GM12874 (cell line): Measurements from ENCODE around the gene RASL11A.

ENCODE experiments used
- TF ChIP-seq, protein P1 (sequence below): IDR thresholded peaks from 2 replicates; pipeline ENCODE4 v1.5.1; 2011; ENCODE audit warnings: low read depth, mild to moderate bottlenecking, control low read depth, low read length, moderate library complexity; ENCODE audit not compliant: insufficient read depth

The RASL11A gene

DNA sequence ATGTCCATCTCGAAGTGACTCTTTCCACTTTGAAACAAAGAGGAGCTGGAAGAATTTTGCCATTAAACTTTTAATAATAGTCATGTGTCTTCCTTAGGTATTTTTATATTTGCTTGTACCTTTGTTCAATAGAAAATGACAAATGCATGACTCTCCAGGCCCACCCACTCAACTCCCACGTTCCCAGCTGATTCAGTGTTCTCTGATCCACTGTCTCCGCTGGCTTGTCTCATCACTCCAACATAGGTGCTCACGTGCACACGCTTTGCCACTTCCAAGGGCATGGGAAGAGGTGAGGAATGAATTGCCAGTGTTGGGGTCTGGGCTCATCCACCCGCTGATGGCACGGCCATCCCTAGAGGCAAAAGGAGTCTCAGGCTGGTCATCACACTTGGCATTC is 24.5 kb downstream of the RASL11A start:
- TF ChIP-seq, protein P1, sequence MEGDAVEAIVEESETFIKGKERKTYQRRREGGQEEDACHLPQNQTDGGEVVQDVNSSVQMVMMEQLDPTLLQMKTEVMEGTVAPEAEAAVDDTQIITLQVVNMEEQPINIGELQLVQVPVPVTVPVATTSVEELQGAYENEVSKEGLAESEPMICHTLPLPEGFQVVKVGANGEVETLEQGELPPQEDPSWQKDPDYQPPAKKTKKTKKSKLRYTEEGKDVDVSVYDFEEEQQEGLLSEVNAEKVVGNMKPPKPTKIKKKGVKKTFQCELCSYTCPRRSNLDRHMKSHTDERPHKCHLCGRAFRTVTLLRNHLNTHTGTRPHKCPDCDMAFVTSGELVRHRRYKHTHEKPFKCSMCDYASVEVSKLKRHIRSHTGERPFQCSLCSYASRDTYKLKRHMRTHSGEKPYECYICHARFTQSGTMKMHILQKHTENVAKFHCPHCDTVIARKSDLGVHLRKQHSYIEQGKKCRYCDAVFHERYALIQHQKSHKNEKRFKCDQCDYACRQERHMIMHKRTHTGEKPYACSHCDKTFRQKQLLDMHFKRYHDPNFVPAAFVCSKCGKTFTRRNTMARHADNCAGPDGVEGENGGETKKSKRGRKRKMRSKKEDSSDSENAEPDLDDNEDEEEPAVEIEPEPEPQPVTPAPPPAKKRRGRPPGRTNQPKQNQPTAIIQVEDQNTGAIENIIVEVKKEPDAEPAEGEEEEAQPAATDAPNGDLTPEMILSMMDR = no peak

DNA sequence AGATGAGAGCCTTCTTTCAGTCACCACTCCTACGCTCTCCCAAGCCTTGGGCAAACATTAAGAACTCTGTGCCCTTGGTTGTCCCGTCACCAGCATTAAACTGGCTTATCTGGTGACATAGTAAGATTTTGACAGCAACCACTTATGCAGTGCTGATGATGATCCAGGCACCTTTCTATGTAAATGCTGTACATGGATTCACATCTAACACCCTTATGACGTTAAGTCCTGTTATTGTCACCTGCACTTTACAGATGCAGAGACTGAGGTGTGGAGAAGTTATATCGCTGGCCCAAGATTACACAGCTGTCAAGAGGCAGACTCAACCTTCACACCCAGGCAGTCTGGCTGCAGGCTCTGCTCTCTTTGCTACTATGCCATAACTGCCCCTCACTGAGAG is 25.0 kb downstream of the RASL11A start:
- TF ChIP-seq, protein P1 = no peak

DNA sequence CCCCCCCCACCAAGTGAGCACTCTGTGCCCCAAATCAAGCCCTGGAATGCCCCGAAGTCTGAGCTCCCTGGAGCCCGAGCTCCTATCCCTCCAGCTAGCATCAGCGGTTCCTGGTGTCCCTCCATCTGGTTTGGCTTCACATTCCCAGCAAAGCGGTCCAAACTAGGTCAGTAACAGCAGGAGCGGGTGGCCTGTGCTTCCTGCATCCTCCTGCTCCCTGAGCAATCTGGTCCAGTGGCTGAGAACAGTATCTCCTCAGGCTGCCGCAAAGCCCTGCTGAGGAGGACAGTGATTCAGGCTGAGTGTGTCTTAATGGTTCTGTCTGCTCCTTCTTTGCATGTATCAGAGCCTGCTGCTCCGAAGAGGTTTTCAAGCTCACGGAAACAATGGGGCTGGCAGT is 25.9 kb downstream of the RASL11A start:
- TF ChIP-seq, protein P1 = no peak

DNA sequence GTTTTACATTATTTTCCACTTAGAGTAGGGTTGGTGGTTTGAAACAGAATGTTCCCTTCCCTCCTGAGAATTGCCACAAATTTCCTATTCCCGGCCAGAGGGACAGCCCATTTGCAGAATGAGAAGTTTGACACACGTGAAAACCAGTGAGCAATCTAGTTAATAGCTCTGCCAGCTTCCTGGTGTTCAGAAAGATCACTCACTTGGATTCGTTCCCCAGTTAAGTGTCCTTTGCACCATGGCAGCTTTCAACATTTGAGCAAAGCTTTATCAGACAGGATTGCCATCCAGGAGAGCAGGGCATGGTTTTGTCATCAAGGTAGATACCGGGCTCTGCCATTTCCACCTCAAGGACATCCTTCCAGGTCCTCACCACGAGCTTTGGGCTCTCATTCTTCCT is 28.2 kb downstream of the RASL11A start:
- TF ChIP-seq, protein P1 = no peak

DNA sequence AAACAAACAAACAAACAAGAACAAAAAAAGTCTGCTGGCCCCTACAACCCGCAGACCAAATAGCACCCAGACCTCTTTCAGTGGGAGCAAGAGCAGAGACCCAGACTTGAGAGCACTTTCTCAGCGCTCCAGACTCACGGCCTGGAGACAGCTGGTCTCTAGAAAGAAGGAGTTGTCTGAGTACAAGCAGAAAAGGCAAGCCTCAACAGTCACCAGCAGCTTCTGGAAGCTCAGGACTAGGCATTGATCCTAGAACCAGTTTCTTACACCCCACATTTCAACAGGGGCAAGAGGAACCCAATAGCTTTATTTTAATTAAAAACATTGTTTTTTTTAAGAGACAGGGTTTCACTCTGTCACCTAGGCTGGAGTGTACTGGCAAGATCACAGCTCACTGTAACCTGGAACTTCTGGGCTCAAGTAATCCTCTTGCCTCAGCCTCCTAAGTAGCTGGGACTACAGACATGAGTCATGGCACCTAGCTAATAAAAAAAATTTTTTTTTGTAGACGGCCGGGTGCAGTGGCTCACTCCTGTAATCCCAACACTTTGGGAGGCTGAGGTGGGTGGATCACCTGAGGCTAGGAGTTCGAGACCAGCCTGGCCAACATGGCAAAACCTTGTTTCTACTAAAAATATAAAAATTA is 30.4 kb downstream of the RASL11A start:
- TF ChIP-seq, protein P1 = no peak

DNA sequence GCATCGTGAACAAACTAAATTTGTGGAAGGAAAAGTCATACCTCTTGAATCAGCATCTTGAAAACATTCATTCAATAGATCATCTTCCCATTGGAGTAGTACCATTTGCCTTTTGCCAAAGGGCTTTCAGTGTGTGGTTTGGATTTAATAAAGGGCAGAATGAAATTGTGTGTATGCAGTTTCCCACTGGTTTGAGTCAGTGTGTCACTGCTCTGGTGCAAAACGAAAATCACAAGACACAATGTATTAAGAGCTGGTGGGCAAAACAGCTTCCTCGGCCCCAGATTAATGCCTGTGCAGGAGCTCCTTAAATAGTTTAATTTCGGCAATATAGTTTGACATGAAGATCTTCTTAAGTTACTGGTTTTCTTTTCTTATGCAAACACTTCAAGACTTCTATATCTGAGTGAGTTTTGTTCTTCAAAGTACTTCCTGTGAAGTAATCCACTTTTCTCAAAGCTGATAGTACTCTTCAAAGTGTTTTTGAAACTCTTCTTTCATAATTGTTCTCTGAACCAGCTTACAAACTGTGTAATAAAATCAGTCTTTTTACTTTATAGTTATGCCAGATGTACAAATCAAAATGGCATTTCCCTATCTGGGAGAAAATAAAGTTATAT is 32.1 kb downstream of the RASL11A start:
- TF ChIP-seq, protein P1 = no peak

DNA sequence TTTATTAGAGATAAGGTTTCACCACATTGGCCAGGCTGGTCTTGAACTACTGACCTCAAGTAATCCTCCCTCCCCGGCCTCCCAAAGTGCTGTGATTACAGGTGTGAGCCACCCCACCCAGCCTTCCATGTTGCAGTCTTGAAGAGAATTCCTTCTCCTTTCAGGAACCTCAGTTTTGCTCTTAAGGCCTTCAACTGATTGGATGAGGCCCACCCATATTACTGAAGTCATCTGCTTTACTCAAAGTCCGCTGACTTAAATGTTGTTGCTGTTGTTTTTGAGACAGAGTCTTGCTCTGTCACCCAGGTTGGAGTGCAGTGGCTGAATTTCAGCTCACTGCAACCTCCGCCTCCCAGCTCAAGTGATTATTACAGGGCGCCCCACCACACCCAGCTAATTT is 33.5 kb downstream of the RASL11A start:
- TF ChIP-seq, protein P1 = no peak
